ENCODE results near the gene RAPGEF2. TPM values are rescaled to one million over a fixed set of nuclear protein-coding genes. Genes with fewer than 3 reads are reported as not detected.

The RAPGEF2 gene
- total and polyA plus RNA-seq, 2 donors (not counting 1 experiment from before 2014, with no cell fraction given) = 10.9 to 45.8 TPM

GRCh38 chr4:159097785-159098184 lies 5.1 kb upstream of the RAPGEF2 start:
- H3K9me3 ChIP-seq (ENCODE audit: control extremely low read depth in 1 of 3, control insufficient read depth in 2 of 3, insufficient read depth in 1 of 3, low read length in 2 of 3) = no peaks in the 10 kb centered on the region
- CTCF ChIA-PET = no interaction called here
- no peak overlapping the region for H2AFZ ChIP-seq (ENCODE audit: insufficient read depth, low read depth, low read length, poor library complexity, severe bottlenecking)
- peaks cover 7 to 9% of the 10 kb centered on the region in 2 donors for H3K4me1 ChIP-seq (ENCODE audit: control insufficient read depth in 2 of 2, insufficient read depth in 2 of 2, low read length in 2 of 2)
- H3K9me3 Mint-ChIP-seq (ENCODE audit: insufficient read depth) = no peaks in the 10 kb centered on the region
- no peaks in the 10 kb centered on the region for H4K20me1 ChIP-seq (ENCODE audit: control insufficient read depth, insufficient read depth, low read length, poor library complexity, severe bottlenecking)
- ATAC-seq (ENCODE audit: low read depth) (no peak), DNase-seq (no peak)
- no peak for TF ChIP-seq CTCF (IDR thresholded peaks at IDR 0.05)
- TF ChIP-seq EZH2 (IDR thresholded peaks at IDR 0.05; ENCODE audit: borderline replicate concordance, insufficient read depth, low read depth, low read length, poor library complexity, severe bottlenecking) = no peak
- H3K27me3 ChIP-seq (replicated peaks in 1 of 4; ENCODE audit: control extremely low read depth in 1 of 4, control insufficient read depth in 3 of 4, insufficient read depth in 4 of 4, low read length in 3 of 4) = peaks cover 0 to 11% (median 0%) of the 10 kb centered on the region in 4 experiments
- H3K79me2 ChIP-seq (ENCODE audit: control insufficient read depth, insufficient read depth, low read length) = no peaks in the 10 kb centered on the region
- H3K27ac ChIP-seq (ENCODE audit: low read length in 2 of 2) = no peak overlapping the region
- no peak overlapping the region for H3K9ac ChIP-seq (ENCODE audit: low read length)
- no peak overlapping the region for H3K4me2 ChIP-seq (replicated peaks; ENCODE audit: low read depth, low read length, poor library complexity, severe bottlenecking)
- no peak overlapping the region for H3K4me3 ChIP-seq (ENCODE audit: control extremely low read depth in 1 of 5, extremely low read depth in 1 of 5, insufficient read depth in 1 of 5, low read depth in 2 of 5, low read length in 4 of 5)
- H3K27ac Mint-ChIP-seq = no peak overlapping the region
- peaks cover 12% of the 10 kb centered on the region for H3K4me1 Mint-ChIP-seq
- WGBS (ENCODE audit: insufficient coverage) = no CpG with 5 or more reads among the region's 1 CpG
- no peaks in the 10 kb centered on the region for H3K36me3 ChIP-seq (replicated peaks in 1 of 2; ENCODE audit: control extremely low read depth in 1 of 2, control insufficient read depth in 1 of 2, extremely low read depth in 1 of 2, insufficient read depth in 2 of 2, low read length in 1 of 2)
- intact Hi-C loops (cut with micrococcal nuclease) = no loop called here
- H3K4me3 Mint-ChIP-seq = no peak overlapping the region
- POLR2A ChIA-PET = no interaction called here
- H3K27me3 Mint-ChIP-seq = peaks cover 18% of the 10 kb centered on the region

DNA sequence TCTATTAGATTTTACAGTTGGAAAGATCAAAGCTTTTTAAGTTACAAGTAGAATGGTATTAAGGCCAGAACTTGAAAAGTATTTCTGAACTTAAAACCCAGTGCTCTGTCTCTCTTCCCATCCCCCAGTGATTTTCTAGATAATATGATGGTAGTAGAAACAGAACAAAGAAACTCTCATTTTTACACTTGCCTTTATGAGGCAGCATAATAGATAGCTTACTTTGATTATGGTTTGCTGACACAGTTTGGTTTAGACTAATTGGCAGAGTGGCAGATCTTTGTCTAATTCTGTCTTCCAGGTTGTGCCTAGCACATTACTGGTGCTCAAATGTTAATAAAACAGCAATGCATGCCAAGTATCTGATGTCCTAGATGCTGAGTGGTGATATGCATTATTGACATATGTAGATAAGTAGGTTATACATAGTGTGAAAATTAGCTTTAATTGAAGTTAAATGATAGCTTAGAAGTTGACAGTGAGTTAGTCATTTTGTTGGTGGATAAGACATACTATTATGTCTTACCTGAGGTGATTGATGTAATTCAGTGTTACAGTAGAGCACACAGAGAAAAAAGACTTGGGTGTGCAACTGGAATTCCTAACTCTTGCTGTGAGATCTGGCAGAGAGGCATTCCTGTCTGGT lies 4.3 kb upstream of the RAPGEF2 start:
- Histone ChIP-seq H2AFZ (ENCODE audit: insufficient read depth, low read depth, low read length, poor library complexity, severe bottlenecking) (no peak overlapping the region), H4K20me1 (ENCODE audit: control insufficient read depth, insufficient read depth, low read length, poor library complexity, severe bottlenecking) (no peaks in the 10 kb centered on the region), H3K9ac (ENCODE audit: low read length) (no peak overlapping the region), H3K4me3 (ENCODE audit: control extremely low read depth in 1 of 5, extremely low read depth in 1 of 5, insufficient read depth in 1 of 5, low read depth in 2 of 5, low read length in 4 of 5) (no peak overlapping the region), H3K79me2 (ENCODE audit: control insufficient read depth, insufficient read depth, low read length) (no peaks in the 10 kb centered on the region), H3K36me3 (replicated peaks in 1 of 2; ENCODE audit: control extremely low read depth in 1 of 2, control insufficient read depth in 1 of 2, extremely low read depth in 1 of 2, insufficient read depth in 2 of 2, low read length in 1 of 2) (no peaks in the 10 kb centered on the region), H3K4me2 (replicated peaks; ENCODE audit: low read depth, low read length, poor library complexity, severe bottlenecking) (no peak overlapping the region), H3K9me3 (ENCODE audit: control extremely low read depth in 1 of 3, control insufficient read depth in 2 of 3, insufficient read depth in 1 of 3, low read length in 2 of 3) (no peaks in the 10 kb centered on the region), H3K27me3 (replicated peaks in 1 of 4; ENCODE audit: control extremely low read depth in 1 of 4, control insufficient read depth in 3 of 4, insufficient read depth in 4 of 4, low read length in 3 of 4) (peaks cover 0 to 11% (median 0%) of the 10 kb centered on the region in 4 experiments), H3K27ac (ENCODE audit: low read length in 2 of 2) (no peak overlapping the region), H3K4me1 (ENCODE audit: control insufficient read depth in 2 of 2, insufficient read depth in 2 of 2, low read length in 2 of 2) (peaks cover 7 to 9% of the 10 kb centered on the region in 2 donors)
- DNase-seq = no peak
- Mint-ChIP-seq H3K4me1 (peaks cover 12% of the 10 kb centered on the region), H3K27me3 (peaks cover 18% of the 10 kb centered on the region), H3K9me3 (ENCODE audit: insufficient read depth) (no peaks in the 10 kb centered on the region), H3K27ac (no peak overlapping the region), H3K4me3 (no peak overlapping the region)
- ChIA-PET CTCF (no interaction called here), POLR2A (no interaction called here)
- intact Hi-C loops (cut with micrococcal nuclease) = no loop called here
- no peak for ATAC-seq (ENCODE audit: low read depth)
- TF ChIP-seq EZH2 (IDR thresholded peaks at IDR 0.05; ENCODE audit: borderline replicate concordance, insufficient read depth, low read depth, low read length, poor library complexity, severe bottlenecking) = no peak

Data from B cell (primary cell).